Cardiac muscle cell (in vitro differentiated cells and primary cell): ENCODE data around the gene HOOK2. TPM values are rescaled to one million over a fixed set of nuclear protein-coding genes. Genes with fewer than 3 reads are reported as not detected.
"Not testable (repeated sequence)": the region's sequence is repeated elsewhere in the genome, so short reads cannot be mapped to it uniquely, and the experiment has no call there.

Experiments
- DNase-seq, 2 donors: peaks; one replicate each; pipeline versions ENCODE4 v3.0.0 to v3.0.0-alpha.2; 2010 to 2017; ENCODE audit warnings: low read depth in 1 of 2, low spot score in 1 of 2
- H3K27ac ChIP-seq: fragments of 200-600 bp; sonication (generic); 2 replicates; pipeline ENCODE4 v1.5.1; 2016
- H3K27me3 ChIP-seq: fragments of 200-600 bp; sonication (generic); 2 replicates; pipeline ENCODE4 v1.6.0; 2016; ENCODE audit warnings: control low read depth
- H3K36me3 ChIP-seq: fragments of 200-600 bp; sonication (generic); 2 replicates; pipeline ENCODE4 v1.5.1; 2016; ENCODE audit warnings: control low read depth
- H3K4me1 ChIP-seq: fragments of 200-600 bp; sonication (generic); 2 replicates; pipeline ENCODE4 v1.8.1; 2017; ENCODE audit warnings: low read depth, mild to moderate bottlenecking, mixed run types
- H3K4me3 ChIP-seq: fragments of 200-600 bp; sonication (generic); 2 replicates; pipeline ENCODE4 v1.5.1; 2016; ENCODE audit warnings: mild to moderate bottlenecking
- H3K9me3 ChIP-seq: fragments of 200-600 bp; sonication (generic); 2 replicates; pipeline ENCODE4 v1.5.1; 2017; ENCODE audit warnings: low read depth, mild to moderate bottlenecking, control low read depth
- polyA plus RNA-seq: library from polyadenylated mRNA; unstranded; fragments of >200 nt; fragmentation: Nextera tagmentation; extraction: Ambion mirVana; gene quantifications from 2 replicates; pipeline ENCODE4 v1.2.1, GENCODE V29; 2016
- total RNA-seq: library from RNA; depleted of rRNA; stranded (reverse); fragments of >200 nt; gene quantifications from 2 replicates; pipeline ENCODE4 v1.2.3, GENCODE V29; 2016
- TF ChIP-seq, protein P1 (sequence below): IDR thresholded peaks from 2 replicates; pipeline ENCODE4 v1.5.1; 2012; ENCODE audit warnings: low read depth, mild to moderate bottlenecking, low read length

HOOK2 gene
- total and polyA plus RNA-seq, 2 experiments from 2014 or later = 31.1 to 54.4 TPM

GRCh38 chr19:12715929-12716328, 59.4 kb downstream of the HOOK2 start:
- H3K9me3 ChIP-seq = no peaks in the 10 kb centered on the region
- peaks cover 4% of the 10 kb centered on the region for H3K4me1 ChIP-seq
- H3K36me3 ChIP-seq = peaks cover 31% of the 10 kb centered on the region
- H3K27me3 ChIP-seq = no peaks in the 10 kb centered on the region
- no peak overlapping the region for H3K4me3 ChIP-seq
- DNase-seq = no peak
- TF ChIP-seq, protein P1, sequence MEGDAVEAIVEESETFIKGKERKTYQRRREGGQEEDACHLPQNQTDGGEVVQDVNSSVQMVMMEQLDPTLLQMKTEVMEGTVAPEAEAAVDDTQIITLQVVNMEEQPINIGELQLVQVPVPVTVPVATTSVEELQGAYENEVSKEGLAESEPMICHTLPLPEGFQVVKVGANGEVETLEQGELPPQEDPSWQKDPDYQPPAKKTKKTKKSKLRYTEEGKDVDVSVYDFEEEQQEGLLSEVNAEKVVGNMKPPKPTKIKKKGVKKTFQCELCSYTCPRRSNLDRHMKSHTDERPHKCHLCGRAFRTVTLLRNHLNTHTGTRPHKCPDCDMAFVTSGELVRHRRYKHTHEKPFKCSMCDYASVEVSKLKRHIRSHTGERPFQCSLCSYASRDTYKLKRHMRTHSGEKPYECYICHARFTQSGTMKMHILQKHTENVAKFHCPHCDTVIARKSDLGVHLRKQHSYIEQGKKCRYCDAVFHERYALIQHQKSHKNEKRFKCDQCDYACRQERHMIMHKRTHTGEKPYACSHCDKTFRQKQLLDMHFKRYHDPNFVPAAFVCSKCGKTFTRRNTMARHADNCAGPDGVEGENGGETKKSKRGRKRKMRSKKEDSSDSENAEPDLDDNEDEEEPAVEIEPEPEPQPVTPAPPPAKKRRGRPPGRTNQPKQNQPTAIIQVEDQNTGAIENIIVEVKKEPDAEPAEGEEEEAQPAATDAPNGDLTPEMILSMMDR = no peak
- H3K27ac ChIP-seq = no peak overlapping the region

DNA sequence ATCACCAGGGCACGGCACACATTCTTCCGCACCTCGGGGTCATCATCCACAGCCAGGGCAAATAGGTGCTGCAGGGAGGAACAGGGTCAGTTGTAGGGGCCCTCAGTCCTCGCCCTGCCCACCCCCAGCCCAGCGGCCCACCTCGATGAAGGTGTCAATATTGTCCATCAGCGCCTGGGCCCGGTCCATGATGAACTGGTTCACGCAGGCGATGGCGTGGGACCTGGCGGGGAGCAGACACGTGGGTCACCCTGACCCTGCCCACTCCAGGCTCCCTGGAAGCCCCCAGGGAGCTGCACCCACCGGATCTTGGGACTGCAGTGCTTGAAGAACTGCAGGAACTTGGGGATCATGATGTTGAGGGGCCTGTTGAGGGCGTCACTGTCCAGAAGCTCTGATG, 60.2 kb downstream of the HOOK2 start:
- Histone ChIP-seq H3K9me3 (no peaks in the 10 kb centered on the region), H3K36me3 (peaks cover 38% of the 10 kb centered on the region), H3K27ac (no peak overlapping the region), H3K27me3 (no peaks in the 10 kb centered on the region), H3K4me1 (no peaks in the 10 kb centered on the region), H3K4me3 (no peak overlapping the region)
- no peak for DNase-seq
- TF ChIP-seq, protein P1 = no peak

DNA sequence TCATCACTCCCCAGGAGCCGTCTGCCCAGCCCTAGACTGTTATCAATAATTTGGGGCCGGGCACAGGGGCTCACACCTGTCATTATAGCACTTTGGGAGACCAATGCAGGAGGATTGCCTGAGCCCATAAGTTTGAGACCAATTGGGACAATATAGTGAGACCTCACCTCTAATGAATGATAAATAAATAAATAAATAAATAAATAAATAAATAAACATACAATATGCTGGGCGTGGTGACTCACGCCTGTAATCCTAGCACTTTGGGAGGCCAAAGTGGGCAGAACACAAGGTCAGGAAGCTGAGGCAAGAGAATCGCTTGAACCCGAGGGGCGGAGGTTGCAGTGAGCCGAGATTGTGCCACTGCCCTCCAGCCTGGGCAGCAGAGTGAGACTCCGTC, 62.0 kb downstream of the HOOK2 start:
- not testable (repeated sequence) for H3K27me3 ChIP-seq, H3K9me3 ChIP-seq, H3K4me1 ChIP-seq, H3K4me3 ChIP-seq, DNase-seq, H3K27ac ChIP-seq
- H3K36me3 ChIP-seq = peaks cover 47% of the 10 kb centered on the region

Other genes with a start within 250 kb of the HOOK2 start
- 9.0 and 12.8 TPM in 2 replicates for gene ZNF564, start 224.1 kb downstream of the HOOK2 start, total RNA-seq
- 7.3 and 11.2 TPM in 2 replicates for gene ZNF564, start 224.1 kb downstream of the HOOK2 start, polyA plus RNA-seq
- gene ZNF490, start 164.7 kb downstream of the HOOK2 start, total RNA-seq = 5.0 and 5.7 TPM in 2 replicates
- 2.4 and 4.2 TPM in 2 replicates for gene ZNF490, start 164.7 kb downstream of the HOOK2 start, polyA plus RNA-seq
- 9.1 and 11.7 TPM in 2 replicates for gene ZNF791, start 164.6 kb downstream of the HOOK2 start, total RNA-seq
- 11.5 and 23.5 TPM in 2 replicates for gene ZNF791, start 164.6 kb downstream of the HOOK2 start, polyA plus RNA-seq
- gene MAN2B1, start 108.8 kb downstream of the HOOK2 start, total RNA-seq = 45.7 and 47.5 TPM in 2 replicates
- 22.1 and 25.3 TPM in 2 replicates for gene MAN2B1, start 108.8 kb downstream of the HOOK2 start, polyA plus RNA-seq
- gene WDR83, start 108.7 kb downstream of the HOOK2 start, total RNA-seq = 28.4 and 39.0 TPM in 2 replicates
- 29.4 and 40.2 TPM in 2 replicates for gene WDR83, start 108.7 kb downstream of the HOOK2 start, polyA plus RNA-seq
- 64.8 and 113 TPM in 2 replicates for gene DHPS, start 93.7 kb downstream of the HOOK2 start, total RNA-seq
- 80.0 and 99.5 TPM in 2 replicates for gene DHPS, start 93.7 kb downstream of the HOOK2 start, polyA plus RNA-seq
- 1.1 TPM in 1 of 2 replicates, not detected in the other for gene GNG14, start 87.6 kb downstream of the HOOK2 start, total RNA-seq
- 1.1 TPM in 1 of 2 replicates, not detected in the other for gene GNG14, start 87.6 kb downstream of the HOOK2 start, polyA plus RNA-seq
- gene FBXW9, start 78.9 kb downstream of the HOOK2 start, total RNA-seq = 17.2 and 32.7 TPM in 2 replicates
- 25.6 and 29.6 TPM in 2 replicates for gene FBXW9, start 78.9 kb downstream of the HOOK2 start, polyA plus RNA-seq
- gene TNPO2, start 51.6 kb downstream of the HOOK2 start, total RNA-seq = 43.4 and 68.6 TPM in 2 replicates
- 20.1 and 20.5 TPM in 2 replicates for gene TNPO2, start 51.6 kb downstream of the HOOK2 start, polyA plus RNA-seq
- gene TRIR, start 40.9 kb downstream of the HOOK2 start, total RNA-seq = 307 and 371 TPM in 2 replicates
- 175 and 218 TPM in 2 replicates for gene TRIR, start 40.9 kb downstream of the HOOK2 start, polyA plus RNA-seq
- gene GET3, start 38.1 kb downstream of the HOOK2 start, total RNA-seq = 44.8 and 73.6 TPM in 2 replicates
- 88.3 and 103 TPM in 2 replicates for gene GET3, start 38.1 kb downstream of the HOOK2 start, polyA plus RNA-seq
- not detected in 2 replicates for gene BEST2, start 23.8 kb downstream of the HOOK2 start, total RNA-seq
- not detected in 2 replicates for gene BEST2, start 23.8 kb downstream of the HOOK2 start, polyA plus RNA-seq
- gene JUNB, start 15.9 kb upstream of the HOOK2 start, total RNA-seq = 57.6 and 103 TPM in 2 replicates
- 37.2 and 48.3 TPM in 2 replicates for gene JUNB, start 15.9 kb upstream of the HOOK2 start, polyA plus RNA-seq
- gene PRDX2, start 26.2 kb upstream of the HOOK2 start, total RNA-seq = 1,316 and 1,694 TPM in 2 replicates
- gene PRDX2, start 26.2 kb upstream of the HOOK2 start, polyA plus RNA-seq = 1,469 and 1,719 TPM in 2 replicates
- gene THSD8, start 26.5 kb upstream of the HOOK2 start, total RNA-seq = 0.63 TPM in 1 of 2 replicates, not detected in the other
- gene THSD8, start 26.5 kb upstream of the HOOK2 start, polyA plus RNA-seq = 15.0 and 19.0 TPM in 2 replicates
- gene RNASEH2A, start 31.0 kb upstream of the HOOK2 start, total RNA-seq = 20.4 and 29.0 TPM in 2 replicates
- gene RNASEH2A, start 31.0 kb upstream of the HOOK2 start, polyA plus RNA-seq = 40.4 and 57.3 TPM in 2 replicates
- not detected in 2 replicates for gene RTBDN, start 59.0 kb upstream of the HOOK2 start, total RNA-seq
- 0.81 TPM in 1 of 2 replicates, not detected in the other for gene RTBDN, start 59.0 kb upstream of the HOOK2 start, polyA plus RNA-seq
- 3.7 and 7.9 TPM in 2 replicates for gene MAST1, start 63.0 kb upstream of the HOOK2 start, total RNA-seq
- gene MAST1, start 63.0 kb upstream of the HOOK2 start, polyA plus RNA-seq = 3.9 and 10.9 TPM in 2 replicates
- 25.8 and 54.7 TPM in 2 replicates for gene DNASE2, start 105.9 kb upstream of the HOOK2 start, total RNA-seq
- gene DNASE2, start 105.9 kb upstream of the HOOK2 start, polyA plus RNA-seq = 26.0 and 49.5 TPM in 2 replicates
- gene KLF1, start 111.6 kb upstream of the HOOK2 start, total RNA-seq = 0.51 and 2.2 TPM in 2 replicates
- 1.3 and 1.4 TPM in 2 replicates for gene KLF1, start 111.6 kb upstream of the HOOK2 start, polyA plus RNA-seq
- gene GCDH, start 115.6 kb upstream of the HOOK2 start, total RNA-seq = 54.9 and 77.9 TPM in 2 replicates
- gene GCDH, start 115.6 kb upstream of the HOOK2 start, polyA plus RNA-seq = 28.5 and 32.6 TPM in 2 replicates
- gene SYCE2, start 143.7 kb upstream of the HOOK2 start, total RNA-seq = 0.53 and 1.1 TPM in 2 replicates
- gene SYCE2, start 143.7 kb upstream of the HOOK2 start, polyA plus RNA-seq = 2.8 and 3.8 TPM in 2 replicates
- gene FARSA, start 158.2 kb upstream of the HOOK2 start, total RNA-seq = 81.9 and 87.9 TPM in 2 replicates
- 121 and 133 TPM in 2 replicates for gene FARSA, start 158.2 kb upstream of the HOOK2 start, polyA plus RNA-seq
- 615 and 1,390 TPM in 2 replicates for gene CALR, start 163.1 kb upstream of the HOOK2 start, total RNA-seq
- 338 and 856 TPM in 2 replicates for gene CALR, start 163.1 kb upstream of the HOOK2 start, polyA plus RNA-seq
- 157 and 191 TPM in 2 replicates for gene RAD23A, start 170.3 kb upstream of the HOOK2 start, total RNA-seq
- 182 and 225 TPM in 2 replicates for gene RAD23A, start 170.3 kb upstream of the HOOK2 start, polyA plus RNA-seq
- gene GADD45GIP1, start 181.7 kb upstream of the HOOK2 start, total RNA-seq = 78.2 and 84.5 TPM in 2 replicates
- gene GADD45GIP1, start 181.7 kb upstream of the HOOK2 start, polyA plus RNA-seq = 133 and 145 TPM in 2 replicates
- gene DAND5, start 194.0 kb upstream of the HOOK2 start, total RNA-seq = 0.67 TPM in 1 of 2 replicates, not detected in the other
- gene DAND5, start 194.0 kb upstream of the HOOK2 start, polyA plus RNA-seq = 0.07 and 0.09 TPM in 2 replicates
- 0.46 TPM in 1 of 2 replicates, not detected in the other for gene NFIX, start 219.9 kb upstream of the HOOK2 start, total RNA-seq
- 0.80 TPM in 1 of 2 replicates, not detected in the other for gene NFIX, start 219.9 kb upstream of the HOOK2 start, polyA plus RNA-seq